Measurements from ENCODE around the gene AMMECR1. TPM values are rescaled to one million over a fixed set of nuclear protein-coding genes. Genes with fewer than 3 reads are reported as not detected.
"Not testable (repeated sequence)": the region's sequence is repeated elsewhere in the genome, so short reads cannot be mapped to it uniquely, and the experiment has no call there.

The AMMECR1 gene
- polyA plus RNA-seq (2013, experiment 1 of 2; ENCODE audit: insufficient read length): 8.2 TPM
- 8.6 TPM for polyA plus RNA-seq (2013, experiment 2 of 2; ENCODE audit: insufficient read length)

DNA sequence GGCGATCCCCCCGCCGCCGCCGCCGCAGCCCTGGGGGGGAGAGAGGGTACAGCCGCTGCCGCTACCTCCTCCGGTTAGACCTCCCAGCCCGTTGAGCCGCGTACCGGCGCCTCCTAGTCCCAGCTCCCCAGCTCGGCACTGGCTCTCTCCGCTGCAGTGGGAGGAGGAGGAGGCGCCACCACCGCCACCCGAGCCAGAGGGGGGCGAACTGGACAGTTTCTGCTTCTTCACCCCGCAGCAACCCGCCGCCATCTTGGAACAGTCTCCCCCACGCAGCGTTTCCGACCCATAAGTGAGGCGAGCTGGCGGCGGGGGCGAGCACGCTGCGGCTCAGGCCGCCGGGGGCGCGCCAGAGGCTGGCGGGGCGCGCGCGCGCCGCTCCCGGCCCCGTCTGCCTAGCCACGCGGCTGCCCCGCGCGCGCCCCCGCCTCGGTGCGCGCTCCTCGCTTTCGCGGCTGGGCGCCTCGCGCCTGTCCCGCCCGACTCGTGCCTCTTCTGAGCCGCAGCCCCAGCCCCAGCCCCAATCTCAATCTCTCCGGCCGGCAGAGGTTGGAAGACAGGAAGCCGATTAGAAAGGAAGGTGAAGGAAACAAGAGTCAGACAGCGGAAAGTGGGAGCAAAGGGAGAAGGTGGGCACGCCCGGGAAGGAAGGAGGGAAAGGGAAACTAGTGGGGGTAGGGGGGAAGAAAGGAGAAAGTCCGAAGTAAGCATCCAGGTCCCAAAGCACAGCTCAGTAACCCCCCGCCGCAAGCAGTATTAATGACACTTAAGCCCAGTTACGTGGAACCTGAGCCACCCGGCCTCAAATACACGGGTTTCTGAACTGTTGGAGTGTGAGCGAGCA is at the start of gene AMMECR1:
TSS of gene AMMECR1 (minus strand) at position 266 of the 844 bp plus-strand sequence. CDS start at position 252, 14 bp downstream.
- DNase-seq: peak; percentile 85

- no peak for DNase-seq
These were observed 45.4 kb upstream of the AMMECR1 start for GRCh38 chrX:110363244-110363643.

DNA sequence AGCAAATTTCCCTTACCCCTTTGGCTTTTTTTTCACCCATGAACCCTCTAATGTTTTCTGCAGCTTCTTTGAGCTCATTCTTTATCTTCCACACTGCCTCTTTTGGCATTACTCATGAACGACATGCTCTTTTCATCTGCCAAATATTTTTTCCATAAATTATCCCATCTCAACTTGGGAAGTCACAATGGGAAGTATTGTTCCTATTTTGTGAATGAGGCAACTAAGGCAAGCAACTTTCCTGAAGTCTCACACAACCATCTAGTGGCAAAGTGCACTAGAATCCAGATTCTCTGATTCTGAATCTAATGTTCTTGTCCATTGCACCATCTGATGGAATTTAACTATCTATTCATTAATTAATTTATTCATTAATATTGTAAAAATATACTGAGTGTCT is 41.4 kb upstream of the AMMECR1 start:
- no peak for DNase-seq

DNA sequence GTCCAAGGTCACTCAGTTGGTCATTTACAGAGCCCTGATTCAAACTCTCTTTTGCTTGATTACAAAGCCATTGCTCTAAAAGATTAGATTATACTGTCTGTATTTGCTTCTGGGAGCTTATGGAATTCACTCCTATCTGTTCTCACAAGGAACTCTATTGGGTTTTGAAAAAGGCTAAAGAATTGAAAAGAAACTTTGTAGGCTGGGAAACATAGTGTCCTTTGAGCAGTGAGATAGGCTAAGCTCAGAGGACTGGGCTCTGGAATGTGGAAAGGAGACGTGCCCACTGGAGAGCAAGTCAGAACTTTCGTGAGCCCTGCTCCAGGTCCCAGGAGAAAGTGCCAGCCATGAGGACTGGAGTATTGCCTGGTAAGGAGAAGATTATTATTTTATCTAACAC is 40.7 kb upstream of the AMMECR1 start, which contains the start of gene RTL9:
TSS of gene RTL9 (plus strand) at position 301 of the 400 bp plus-strand sequence. CDS start 91,770 bp downstream, outside the sequence.
- DNase-seq: no peak

GRCh38 chrX:110346681-110347080 is 28.8 kb upstream of the AMMECR1 start:
- peak; percentile 14 for DNase-seq

DNA sequence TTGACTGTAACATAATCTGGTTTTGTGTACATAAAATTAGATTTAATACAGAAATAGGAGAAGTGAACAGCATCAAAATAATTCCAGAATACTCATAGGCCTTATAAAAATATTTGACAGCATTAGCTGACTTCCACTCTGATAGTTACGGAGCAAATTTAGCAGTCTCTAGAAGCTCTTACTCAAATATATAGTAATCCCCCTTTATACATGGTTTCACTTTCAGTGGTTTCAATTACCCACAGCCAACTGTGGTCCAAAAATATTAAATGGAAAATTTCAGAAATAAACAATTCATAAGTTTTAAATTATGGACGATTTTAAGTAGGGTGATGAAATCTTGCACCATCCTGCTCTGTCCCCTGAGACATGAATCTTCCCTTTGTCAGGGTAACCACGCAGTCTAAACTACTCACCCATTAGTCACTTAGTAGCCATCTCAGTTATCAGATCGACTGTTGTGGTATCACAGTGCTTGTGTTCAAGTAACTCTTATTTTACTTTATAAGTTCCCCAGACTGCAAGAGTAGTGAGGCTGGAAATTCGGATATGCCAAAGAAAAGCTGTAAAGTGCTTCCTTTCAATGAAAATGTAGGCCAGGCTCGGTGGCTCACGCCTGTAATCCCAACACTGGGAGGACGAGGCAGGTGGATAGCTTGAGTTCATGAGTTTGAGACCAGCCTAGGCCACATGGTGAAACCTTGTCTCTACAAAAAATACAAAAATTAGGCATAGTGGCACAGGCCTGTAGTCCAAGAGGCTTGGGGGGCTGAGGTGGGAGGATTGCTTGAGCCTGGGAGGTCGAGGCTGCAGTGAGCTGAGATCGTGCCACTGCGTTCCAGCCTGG is 23.5 kb upstream of the AMMECR1 start:
- peak; percentile 94 for DNase-seq

DNA sequence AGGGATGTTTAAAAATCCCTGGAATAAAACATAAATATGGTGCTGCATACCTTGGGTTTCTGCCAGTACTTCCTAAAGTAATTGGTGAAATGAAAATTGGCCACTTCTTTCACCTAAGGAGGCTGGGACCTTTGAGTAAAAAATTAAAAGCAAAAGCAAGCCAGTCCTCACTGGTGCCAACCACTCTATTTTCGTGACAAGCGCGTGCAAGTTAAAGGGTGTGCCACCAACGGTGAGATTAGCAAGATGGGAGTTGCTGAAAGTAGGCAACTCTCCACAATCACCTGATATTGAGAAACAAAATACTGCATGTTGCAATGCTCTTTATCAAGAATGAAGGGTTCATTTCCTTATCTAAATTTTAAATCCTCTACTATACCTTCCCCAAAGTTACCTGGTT is 21.1 kb upstream of the AMMECR1 start:
- no peak for DNase-seq

GRCh38 chrX:110333458-110333857 is 15.6 kb upstream of the AMMECR1 start:
- not testable (repeated sequence) for DNase-seq

GRCh38 chrX:110331444-110332030 is 13.7 kb upstream of the AMMECR1 start:
- DNase-seq: no peak

GRCh38 chrX:110328613-110329012 is 10.7 kb upstream of the AMMECR1 start:
- DNase-seq: not testable (repeated sequence)

DNA sequence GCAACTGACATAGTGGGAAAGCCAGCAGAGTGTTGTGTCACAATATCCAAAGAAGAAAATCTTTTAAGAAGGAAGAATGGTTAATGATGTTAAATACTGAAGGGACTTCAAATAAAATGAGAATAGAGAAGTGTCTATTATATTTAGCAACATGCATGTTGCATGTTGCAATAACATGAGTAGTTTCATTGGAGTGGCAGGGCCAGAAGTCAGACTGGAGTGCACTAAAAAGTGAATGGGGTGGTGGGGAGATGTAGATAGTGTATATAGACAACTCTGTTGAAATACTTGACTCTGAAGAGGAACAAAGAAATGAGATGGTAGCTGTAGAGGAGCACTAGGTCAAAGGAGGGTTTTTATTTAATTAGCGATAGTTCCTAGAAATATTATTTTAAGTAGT is 9.5 kb upstream of the AMMECR1 start:
- no peak for DNase-seq

DNA sequence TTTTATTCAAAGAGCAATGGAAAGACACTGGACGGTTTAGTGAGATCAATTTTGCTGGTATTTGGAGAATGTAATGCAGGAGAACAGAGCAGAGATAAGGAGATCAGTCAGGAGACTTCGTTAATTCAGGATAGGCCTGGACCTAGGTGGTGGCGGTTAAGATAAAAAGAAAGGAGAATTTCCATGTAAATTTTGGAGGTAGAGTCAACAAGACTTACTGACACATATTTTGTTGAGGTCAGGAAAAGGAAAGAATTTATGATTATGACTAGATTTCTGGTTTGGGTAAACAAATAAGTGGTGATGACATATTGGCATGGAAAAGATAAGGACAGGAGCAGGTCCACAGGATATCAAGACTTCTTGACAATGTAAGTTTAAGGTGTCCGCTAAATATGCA is 8.8 kb upstream of the AMMECR1 start:
- no peak for DNase-seq

GRCh38 chrX:110322603-110323002 is 4.7 kb upstream of the AMMECR1 start:
- no peak for DNase-seq

- no peak for DNase-seq
These were observed 3.8 kb upstream of the AMMECR1 start for GRCh38 chrX:110321670-110322069.

- DNase-seq: no peak
These were observed 3.2 kb upstream of the AMMECR1 start for GRCh38 chrX:110321081-110321480.

GRCh38 chrX:110320381-110320987 is 2.6 kb upstream of the AMMECR1 start:
- no peak for DNase-seq

DNA sequence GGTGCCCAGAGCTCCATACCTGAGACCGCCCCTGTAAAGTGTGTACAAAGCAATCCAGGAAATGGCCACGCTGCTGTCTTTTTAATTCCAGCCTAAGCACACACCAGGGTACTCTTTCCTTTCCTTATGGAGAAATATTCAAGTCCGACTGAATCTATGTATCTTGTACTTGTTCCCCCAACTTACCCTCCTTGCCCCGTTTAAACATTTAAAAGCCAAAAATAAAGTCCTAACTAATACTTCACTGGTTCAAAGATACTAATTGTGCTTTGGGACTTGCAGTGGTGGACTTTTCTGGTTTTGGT is 731 bp upstream of the AMMECR1 start:
- DNase-seq: no peak

DNA sequence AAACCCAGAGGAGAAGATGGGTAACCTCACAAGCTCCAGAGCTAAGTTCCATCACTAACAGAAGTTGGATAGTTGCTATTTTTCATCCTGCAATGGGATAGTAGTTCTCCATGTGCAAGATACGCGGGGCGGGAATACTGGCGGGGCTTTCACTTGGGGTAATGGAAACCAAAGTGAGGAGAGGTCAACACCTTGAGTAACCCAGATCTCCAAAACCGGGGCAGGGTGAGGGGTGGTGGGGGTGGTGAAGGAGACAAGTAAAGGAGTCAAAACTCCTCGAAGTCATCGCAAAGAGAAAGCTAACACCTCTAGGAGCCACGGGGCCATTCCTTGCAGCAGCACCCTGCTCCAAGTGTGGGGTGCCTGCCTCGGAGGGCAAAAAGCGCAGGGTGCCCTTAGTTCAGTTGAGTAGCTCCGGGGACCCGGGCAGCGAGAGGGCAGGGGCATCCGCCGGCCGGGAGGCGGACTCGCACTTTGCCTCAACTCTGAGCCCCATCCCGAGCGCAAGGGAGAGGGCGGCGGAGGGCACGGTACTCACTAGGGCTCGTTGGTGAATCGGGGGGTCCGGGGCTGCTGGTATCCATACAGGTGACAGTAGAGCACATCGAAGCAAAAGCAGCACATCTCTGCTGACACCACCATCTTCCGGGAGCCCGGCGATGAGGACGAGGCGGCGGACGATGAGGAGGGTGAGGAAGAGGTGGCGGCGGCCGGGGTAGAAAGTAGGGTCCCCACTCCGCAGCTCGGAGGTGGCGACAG is 645 bp downstream of the AMMECR1 start:
- no peak for DNase-seq

DNA sequence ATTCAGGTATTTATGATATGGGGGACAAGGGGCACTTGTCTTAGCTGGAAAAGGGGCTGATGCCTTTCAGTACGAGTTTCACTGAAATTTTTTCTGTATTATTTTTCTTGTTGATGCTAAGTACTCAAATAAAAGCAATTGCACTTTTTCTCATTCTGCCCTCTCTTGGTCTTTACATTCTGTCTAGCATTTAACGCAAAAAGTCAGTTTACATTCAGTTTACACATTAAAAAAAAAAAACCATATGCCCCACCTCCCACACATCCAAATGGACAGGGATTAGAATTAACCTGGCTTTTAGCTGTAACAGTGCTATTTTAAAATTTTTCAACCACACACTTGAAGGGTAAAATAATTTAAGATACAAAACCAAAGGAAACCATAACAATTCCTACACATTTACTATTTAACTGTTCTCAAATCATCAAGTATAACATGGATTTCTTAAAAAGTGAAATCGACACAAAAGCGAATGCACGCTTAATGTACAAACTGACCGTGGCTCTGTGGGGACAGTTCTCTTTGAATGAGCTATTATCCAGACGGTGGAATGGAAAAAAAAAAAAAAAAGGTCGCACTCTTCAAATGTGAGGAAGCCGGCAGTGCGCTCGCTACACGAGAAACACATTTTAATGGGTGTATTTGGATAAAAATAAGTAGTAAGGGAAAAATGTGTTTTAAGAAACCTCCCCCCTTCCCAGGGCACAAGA is 1.4 kb downstream of the AMMECR1 start:
- no peak for DNase-seq

DNA sequence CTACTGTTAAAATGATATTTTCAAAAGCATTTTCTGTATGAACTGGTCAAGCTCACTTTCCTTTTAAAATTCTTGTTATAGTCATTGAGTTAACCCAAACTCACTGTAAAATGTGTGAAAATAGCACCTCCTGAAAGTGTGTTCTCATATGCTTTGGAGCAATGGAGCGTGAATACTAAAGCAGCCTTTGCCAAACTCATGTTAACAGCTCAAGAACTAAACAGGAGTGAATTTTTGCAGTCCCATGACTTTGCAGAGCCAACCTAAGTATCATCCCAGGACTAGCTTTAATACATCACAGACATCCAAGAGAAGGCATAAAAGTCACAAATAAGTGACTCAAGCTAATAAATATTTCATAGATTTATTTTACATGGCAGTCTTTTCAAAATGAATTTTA is 2.3 kb downstream of the AMMECR1 start:
- DNase-seq: no peak

Data from fibroblast of skin of scalp (primary cell).